H1 (cell line): Measurements from ENCODE around the gene CHST13. TPM values are rescaled to one million over a fixed set of nuclear protein-coding genes. Genes with fewer than 3 reads are reported as not detected.
"Not testable (repeated sequence)": the region's sequence is repeated elsewhere in the genome, so short reads cannot be mapped to it uniquely, and the experiment has no call there.

Experiments used
- CTCF ChIA-PET: fragments of 300-600 bp; sonication (Branson Sonifier 250); formaldehyde crosslinking; loops from one replicate; lab custom pipeline; 2021; ENCODE audit not compliant: partially characterized antibody; lab: Charles Lee
- POLR2A ChIA-PET: fragments of 300-600 bp; sonication (Branson Sonifier 250); formaldehyde crosslinking; loops from one replicate; lab custom pipeline; 2021; ENCODE audit warnings: inconsistent platforms; ENCODE audit not compliant: partially characterized antibody; lab: Charles Lee
- DNase-seq, 2 experiments: peaks; one replicate each; pipeline versions ENCODE4 v3.0.0 to v3.0.0-alpha.2; 2010 to 2022; ENCODE audit warnings: low spot score in 2 of 2, low read depth in 1 of 2, mixed read lengths in 1 of 2
- FAIRE-seq: peaks from 2 replicates; lab custom pipeline; 2011; peaks lifted over from hg19 to GRCh38; lab: Jason Lieb, UNC
- H2AFZ ChIP-seq: 2 replicates; pipeline ENCODE4 v1.8.1; 2012; ENCODE audit warnings: low read length, inconsistent platforms
- H2AK5ac ChIP-seq: 2 replicates; pipeline ENCODE4 v1.6.1; 2013; ENCODE audit warnings: low read depth, low read length
- H2BK120ac ChIP-seq: replicated peaks from 2 replicates; pipeline ENCODE3; 2013; ENCODE audit warnings: low read depth, low read length, inconsistent platforms
- H2BK12ac ChIP-seq: 2 replicates; pipeline ENCODE4 v1.6.1; 2013; ENCODE audit warnings: low read depth, low read length
- H2BK15ac ChIP-seq: 2 replicates; pipeline ENCODE4 v1.6.1; 2013; ENCODE audit warnings: low read length
- H2BK20ac ChIP-seq: 2 replicates; pipeline ENCODE4 v1.6.1; 2013; ENCODE audit warnings: low read length
- H2BK5ac ChIP-seq: 2 replicates; pipeline ENCODE4 v1.6.1; 2013; ENCODE audit warnings: low read depth, low read length
- H3K14ac ChIP-seq: 2 replicates; pipeline ENCODE4 v1.6.1; 2013; ENCODE audit warnings: inconsistent platforms; ENCODE audit not compliant: insufficient read length
- H3K18ac ChIP-seq: 2 replicates; pipeline ENCODE4 v1.6.1; 2013; ENCODE audit warnings: low read length; ENCODE audit errors: extremely low read depth
- H3K23ac ChIP-seq: 2 replicates; pipeline ENCODE4 v1.6.1; 2013; ENCODE audit warnings: inconsistent platforms; ENCODE audit not compliant: insufficient read length
- H3K23me2 ChIP-seq: 2 replicates; pipeline ENCODE4 v1.6.1; 2013; ENCODE audit warnings: low read depth, low read length
- H3K27ac ChIP-seq: 2 replicates; pipeline ENCODE4 v1.6.1; 2011; ENCODE audit warnings: low read depth, low read length, inconsistent platforms
- H3K27me3 ChIP-seq, 4 experiments: replicated peaks in 1 of 4; 1 replicate in 1 of 4; 2 replicates in 3 of 4; pipeline versions ENCODE4 v1.6.1 to v1.8.1; 2011 to 2013; ENCODE audit warnings: low read length in 3 of 4, mild to moderate bottlenecking in 3 of 4, inconsistent platforms in 2 of 4, mixed read lengths in 2 of 4, moderate library complexity in 1 of 4; ENCODE audit not compliant: control insufficient read depth in 3 of 4, insufficient read depth in 3 of 4; ENCODE audit errors: extremely low read depth in 1 of 4
- H3K36me3 ChIP-seq, 4 experiments: 2 replicates each; pipeline versions ENCODE4 v1.6.1 to v1.8.1; 2011 to 2013; ENCODE audit warnings: mild to moderate bottlenecking in 4 of 4, low read length in 3 of 4, moderate library complexity in 2 of 4, control low read depth in 1 of 4, inconsistent platforms in 1 of 4; ENCODE audit not compliant: insufficient read depth in 4 of 4, control insufficient read depth in 2 of 4
- H3K4ac ChIP-seq: replicated peaks from 2 replicates; pipeline ENCODE3; 2013; ENCODE audit warnings: low read length, low read depth, mixed read lengths, inconsistent platforms; ENCODE audit not compliant: insufficient read length
- H3K4me1 ChIP-seq, 4 experiments: replicated peaks in 1 of 4; 1 replicate in 1 of 4; 2 replicates in 3 of 4; pipeline versions ENCODE4 v1.6.1 to v1.8.1; 2011 to 2013; ENCODE audit warnings: low read length in 3 of 4, inconsistent platforms in 2 of 4, mixed read lengths in 1 of 4; ENCODE audit not compliant: insufficient read depth in 4 of 4, control insufficient read depth in 3 of 4
- H3K4me2 ChIP-seq, 2 experiments: 2 replicates each; pipeline versions ENCODE4 v1.6.1 to v1.8.1; 2011 to 2013; ENCODE audit warnings: low read depth in 2 of 2, low read length in 2 of 2, control low read depth in 1 of 2, inconsistent platforms in 1 of 2, mild to moderate bottlenecking in 1 of 2; ENCODE audit not compliant: insufficient read depth in 1 of 2
- H3K4me3 ChIP-seq, 4 experiments: fragments of 200-600, 300-600 bp in 1 of 4; sonication (generic), shearing (Covaris generic), sonication (Bioruptor Twin) in 1 of 4; 2 replicates each; pipeline versions ENCODE4 v1.5.1 to v1.8.1; 2011 to 2016; ENCODE audit warnings: low read length in 4 of 4, low read depth in 3 of 4, control low read depth in 2 of 4, inconsistent platforms in 2 of 4, mild to moderate bottlenecking in 2 of 4, mixed read lengths in 1 of 4, moderate library complexity in 1 of 4; ENCODE audit not compliant: insufficient read depth in 2 of 4; ENCODE audit errors: extremely low read depth in 1 of 4
- H3K56ac ChIP-seq: replicated peaks from 2 replicates; pipeline ENCODE3; 2013; ENCODE audit warnings: low read depth, mild to moderate bottlenecking, mixed read lengths, low read length, inconsistent platforms; ENCODE audit not compliant: insufficient read length
- H3K79me1 ChIP-seq: 2 replicates; pipeline ENCODE4 v1.6.1; 2013; ENCODE audit warnings: low read depth, low read length, control low read depth
- H3K79me2 ChIP-seq, 2 experiments: 2 replicates each; pipeline versions ENCODE4 v1.6.1 to v1.8.1; 2012 to 2013; ENCODE audit warnings: low read length in 2 of 2, mild to moderate bottlenecking in 2 of 2, inconsistent platforms in 1 of 2; ENCODE audit not compliant: insufficient read depth in 2 of 2, control insufficient read depth in 1 of 2
- H3K9ac ChIP-seq, 4 experiments: replicated peaks in 1 of 4; 1 replicate in 1 of 4; 2 replicates in 3 of 4; pipeline versions ENCODE4 v1.6.1 to v1.8.1; 2011 to 2013; ENCODE audit warnings: low read depth in 3 of 4, low read length in 3 of 4, control low read depth in 2 of 4, mild to moderate bottlenecking in 2 of 4, moderate library complexity in 2 of 4, inconsistent platforms in 1 of 4; ENCODE audit errors: extremely low read depth in 1 of 4
- H3K9me3 ChIP-seq, 2 experiments: 2 replicates each; pipeline versions ENCODE4 v1.6.1 to v1.8.1; 2012 to 2013; ENCODE audit warnings: mild to moderate bottlenecking in 2 of 2, moderate library complexity in 2 of 2, control low read depth in 1 of 2, inconsistent platforms in 1 of 2, low read depth in 1 of 2, low read length in 1 of 2, mixed read lengths in 1 of 2; ENCODE audit not compliant: insufficient read depth in 2 of 2
- H4K20me1 ChIP-seq, 2 experiments: replicated peaks in 1 of 2; 2 replicates each; pipeline versions ENCODE3 to v1.8.1; 2011 to 2013; ENCODE audit warnings: inconsistent platforms in 2 of 2, low read length in 2 of 2, mild to moderate bottlenecking in 1 of 2; ENCODE audit not compliant: insufficient read depth in 2 of 2, control insufficient read depth in 1 of 2
- H4K5ac ChIP-seq: 2 replicates; pipeline ENCODE4 v1.6.1; 2013; ENCODE audit warnings: low read length, low read depth, mixed read lengths, inconsistent platforms; ENCODE audit not compliant: insufficient read length
- H4K8ac ChIP-seq: 2 replicates; pipeline ENCODE4 v1.8.0; 2013; ENCODE audit warnings: mild to moderate bottlenecking, moderate library complexity, low read length, inconsistent platforms; ENCODE audit not compliant: insufficient read depth; ENCODE audit errors: extremely low read depth
- H4K91ac ChIP-seq: replicated peaks from 2 replicates; pipeline ENCODE3; 2013; ENCODE audit warnings: low read length, mixed read lengths, inconsistent platforms; ENCODE audit not compliant: insufficient read length
- WGBS, 2 experiments: shearing (Covaris generic) in 1 of 2; methylation state at CpG; one replicate each; pipeline versions ENCODE4 v1.1.6 to v1.1.7; 2013 to 2015; ENCODE audit warnings: low lambda C conversion rate in 2 of 2, mixed read lengths in 2 of 2, inconsistent platforms in 1 of 2, low coverage in 1 of 2, missing lambda C conversion rate in 1 of 2; ENCODE audit not compliant: insufficient replicate concordance in 2 of 2, insufficient coverage in 1 of 2, insufficient read length in 1 of 2; ENCODE audit errors: extremely low coverage in 1 of 2, missing lambda C conversion rate in 1 of 2; 5-methylcytosine and 5-hydroxymethylcytosine counted together
- polyA plus RNA-seq, 7 experiments: library from polyadenylated mRNA; depleted of rRNA in 3 of 7; stranded (reverse) in 5 of 7; unstranded in 2 of 7; fragments of >200 nt in 5 of 7; fragments of 200-250 nt in 2 of 7; gene quantifications; 1 replicate in 5 of 7; 2 replicates in 1 of 7; 4 replicates in 1 of 7; pipeline versions ENCODE4 v1.2.1 to v1.2.3, GENCODE V29; 2011 to 2013; ENCODE audit warnings: missing spikeins in 2 of 7, mixed read lengths in 2 of 7
- total RNA-seq: library from RNA; stranded (reverse); fragmentation: NEBNext Ultra II Directional; extraction: Animal tissue kit (Norgen Biotek cat#: 25700); gene quantifications from 2 replicates; pipeline ENCODE4 v1.2.1, GENCODE V29; 2021

Gene CHST13
- total and polyA plus RNA-seq, 2 of the 8 experiments (the other 6 are each of a cell fraction or from before 2014, with no cell fraction given): 5.4 to 11.7 TPM

DNA sequence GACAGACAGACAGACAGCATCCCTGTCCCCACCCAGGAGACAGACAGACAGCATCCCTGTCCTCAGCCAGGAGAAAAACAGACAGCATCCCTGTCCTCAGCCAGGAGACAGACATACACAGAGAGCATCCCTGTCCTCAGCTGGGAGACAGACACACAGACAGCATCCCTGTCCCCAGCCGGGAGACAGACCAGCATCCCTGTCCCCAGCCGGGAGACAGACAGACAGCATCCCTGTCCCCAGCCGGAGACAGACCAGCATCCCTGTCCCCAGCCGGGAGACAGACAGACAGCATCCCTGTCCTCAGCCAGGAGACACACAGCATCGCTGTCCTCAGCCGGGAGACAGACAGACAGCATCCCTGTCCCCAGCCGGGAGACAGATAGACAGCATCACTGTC is 10.8 kb downstream of the CHST13 start:
- not testable (repeated sequence) for FAIRE-seq, H2BK15ac ChIP-seq
- 90% methylated on average over 7 of the region's 7 CpGs; no CpG with 5 or more reads in 1 of the 2 experiments for WGBS, 2 experiments

More for the DNA sequence above, 10.8 kb downstream of the CHST13 start:
- not testable (repeated sequence) for H3K18ac ChIP-seq, H3K4me3 ChIP-seq, H3K36me3 ChIP-seq, H2BK12ac ChIP-seq, H3K4ac ChIP-seq, H3K27ac ChIP-seq, H2BK20ac ChIP-seq, H3K4me2 ChIP-seq, H2BK120ac ChIP-seq, H4K91ac ChIP-seq, H3K9me3 ChIP-seq, H4K20me1 ChIP-seq, H2AFZ ChIP-seq, H3K23ac ChIP-seq, H3K27me3 ChIP-seq, H3K79me2 ChIP-seq, H4K8ac ChIP-seq, H4K5ac ChIP-seq, DNase-seq, H2AK5ac ChIP-seq, H3K9ac ChIP-seq, H3K23me2 ChIP-seq, H3K56ac ChIP-seq, H2BK5ac ChIP-seq, H3K79me1 ChIP-seq, H3K4me1 ChIP-seq, H3K14ac ChIP-seq
- POLR2A ChIA-PET: interaction anchor here (0.7 kb wide), 1 partner anchor 58 kb away, joined by 4 read pairs; no protein-coding TSS in a partner anchor
- CTCF ChIA-PET: interaction anchor here (0.7 to 1.4 kb wide), 4 partner anchors 15 to 212 kb away, joined by 3 to 4 read pairs (median 4); no protein-coding TSS in a partner anchor
